ENCODE data around the gene SNED1.

SNED1 gene

DNA sequence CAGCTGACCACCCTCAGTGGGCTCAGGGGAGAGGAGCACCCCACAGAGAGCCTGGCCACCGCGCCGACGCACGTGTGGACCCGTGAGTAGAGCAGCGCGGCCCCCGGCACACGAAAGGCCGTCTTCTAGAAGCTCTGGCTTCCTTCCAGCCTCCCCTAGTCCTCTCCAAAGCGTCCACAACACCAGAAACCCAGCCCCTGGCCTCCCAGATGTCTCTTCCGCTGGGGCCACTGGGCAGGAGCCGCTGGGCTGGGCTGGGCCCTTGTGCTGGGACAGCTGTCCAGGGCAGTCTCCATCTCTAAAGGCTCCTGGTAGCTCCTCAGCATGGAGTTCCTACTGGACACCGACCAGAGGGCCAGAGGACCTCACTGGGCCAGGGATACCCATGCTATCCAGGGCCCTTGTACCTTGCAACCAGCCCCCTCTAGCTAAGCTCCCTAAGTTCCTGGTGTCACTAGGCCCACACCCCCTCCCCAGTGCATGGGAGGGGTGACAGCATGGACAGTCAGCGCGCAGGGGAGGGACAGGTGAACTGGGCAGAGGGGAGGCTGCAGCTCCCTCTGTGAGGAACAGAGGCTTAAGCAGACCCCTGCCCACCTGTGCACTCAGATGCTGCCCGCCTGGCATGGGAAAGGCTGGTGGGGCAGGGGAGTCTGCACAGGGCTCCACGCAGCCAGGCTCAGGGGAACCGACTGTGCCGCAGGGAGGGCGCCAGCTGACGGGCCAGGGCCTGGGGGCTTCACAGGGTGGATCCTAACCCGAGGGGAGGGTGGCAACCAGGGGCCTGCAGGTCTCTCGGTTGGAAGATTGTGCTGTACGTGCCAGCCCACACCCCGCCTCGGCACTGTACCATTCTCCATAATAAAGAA lies 70.8 kb downstream of the SNED1 start:
- Histone ChIP-seq H3K4me3 (ENCODE audit: low read length, poor library complexity, severe bottlenecking) (no peak overlapping the region), H3K36me3 (ENCODE audit: insufficient read depth, low read length) (no peaks in the 10 kb centered on the region), H3K27me3 (ENCODE audit: insufficient read depth, low read length, poor library complexity, severe bottlenecking) (no peaks in the 10 kb centered on the region), H3K79me2 (ENCODE audit: insufficient read depth, low read length) (no peaks in the 10 kb centered on the region), H3K9me2 (replicated peaks; ENCODE audit: low read depth, low read length) (no peaks in the 10 kb centered on the region), H2AFZ (ENCODE audit: low read length) (no peak overlapping the region), H4K20me1 (ENCODE audit: insufficient read depth, low read length, poor library complexity, severe bottlenecking) (no peaks in the 10 kb centered on the region), H3K4me1 (ENCODE audit: insufficient read depth, low read length, poor library complexity, severe bottlenecking) (no peaks in the 10 kb centered on the region), H3K9ac (ENCODE audit: low read depth, low read length, poor library complexity, severe bottlenecking) (no peak overlapping the region), H3K4me2 (ENCODE audit: low read depth, low read length, poor library complexity, severe bottlenecking) (no peak overlapping the region), H3K9me3 (ENCODE audit: insufficient read depth, low read depth, low read length) (no peaks in the 10 kb centered on the region), H3F3A (ENCODE audit: low read depth) (no peaks in the 10 kb centered on the region)
- TF ChIP-seq, protein P1, sequence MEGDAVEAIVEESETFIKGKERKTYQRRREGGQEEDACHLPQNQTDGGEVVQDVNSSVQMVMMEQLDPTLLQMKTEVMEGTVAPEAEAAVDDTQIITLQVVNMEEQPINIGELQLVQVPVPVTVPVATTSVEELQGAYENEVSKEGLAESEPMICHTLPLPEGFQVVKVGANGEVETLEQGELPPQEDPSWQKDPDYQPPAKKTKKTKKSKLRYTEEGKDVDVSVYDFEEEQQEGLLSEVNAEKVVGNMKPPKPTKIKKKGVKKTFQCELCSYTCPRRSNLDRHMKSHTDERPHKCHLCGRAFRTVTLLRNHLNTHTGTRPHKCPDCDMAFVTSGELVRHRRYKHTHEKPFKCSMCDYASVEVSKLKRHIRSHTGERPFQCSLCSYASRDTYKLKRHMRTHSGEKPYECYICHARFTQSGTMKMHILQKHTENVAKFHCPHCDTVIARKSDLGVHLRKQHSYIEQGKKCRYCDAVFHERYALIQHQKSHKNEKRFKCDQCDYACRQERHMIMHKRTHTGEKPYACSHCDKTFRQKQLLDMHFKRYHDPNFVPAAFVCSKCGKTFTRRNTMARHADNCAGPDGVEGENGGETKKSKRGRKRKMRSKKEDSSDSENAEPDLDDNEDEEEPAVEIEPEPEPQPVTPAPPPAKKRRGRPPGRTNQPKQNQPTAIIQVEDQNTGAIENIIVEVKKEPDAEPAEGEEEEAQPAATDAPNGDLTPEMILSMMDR (conservative IDR thresholded peaks at IDR 0.05; ENCODE audit: low read length), result no peak
- no peak for TF ChIP-seq EZH2phosphoT487 (IDR thresholded peaks at IDR 0.05; ENCODE audit: borderline replicate concordance)

DNA sequence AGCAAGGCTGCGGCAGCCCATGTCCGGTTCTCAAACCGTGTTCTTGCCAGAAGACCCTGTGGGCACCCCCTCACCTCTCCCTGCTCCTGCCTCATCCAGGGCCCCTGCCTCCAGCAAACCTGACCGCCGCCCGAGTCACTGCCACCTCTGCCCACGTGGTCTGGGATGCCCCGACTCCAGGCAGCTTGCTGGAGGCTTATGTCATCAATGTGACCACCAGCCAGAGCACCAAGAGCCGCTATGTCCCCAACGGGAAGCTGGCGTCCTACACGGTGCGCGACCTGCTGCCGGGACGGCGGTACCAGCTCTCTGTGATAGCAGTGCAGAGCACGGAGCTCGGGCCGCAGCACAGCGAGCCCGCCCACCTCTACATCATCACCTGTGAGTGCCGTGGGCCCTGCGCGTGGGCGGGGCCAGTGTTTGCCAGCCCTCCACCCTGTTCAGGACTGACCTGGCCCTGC lies 71.4 kb downstream of the SNED1 start:
- H3K36me3 ChIP-seq (ENCODE audit: insufficient read depth, low read length), result no peaks in the 10 kb centered on the region
- no peaks in the 10 kb centered on the region for H3K4me1 ChIP-seq (ENCODE audit: insufficient read depth, low read length, poor library complexity, severe bottlenecking)
- H4K20me1 ChIP-seq (ENCODE audit: insufficient read depth, low read length, poor library complexity, severe bottlenecking), result no peaks in the 10 kb centered on the region
- no peaks in the 10 kb centered on the region for H3K9me3 ChIP-seq (ENCODE audit: insufficient read depth, low read depth, low read length)
- no peak overlapping the region for H3K4me3 ChIP-seq (ENCODE audit: low read length, poor library complexity, severe bottlenecking)
- no peak overlapping the region for H2AFZ ChIP-seq (ENCODE audit: low read length)
- H3K9me2 ChIP-seq (replicated peaks; ENCODE audit: low read depth, low read length), result no peaks in the 10 kb centered on the region
- no peaks in the 10 kb centered on the region for H3K27me3 ChIP-seq (ENCODE audit: insufficient read depth, low read length, poor library complexity, severe bottlenecking)
- no peak overlapping the region for H3K4me2 ChIP-seq (ENCODE audit: low read depth, low read length, poor library complexity, severe bottlenecking)
- H3F3A ChIP-seq (ENCODE audit: low read depth), result no peaks in the 10 kb centered on the region
- H3K9ac ChIP-seq (ENCODE audit: low read depth, low read length, poor library complexity, severe bottlenecking), result no peak overlapping the region
- no peak for TF ChIP-seq EZH2phosphoT487 (IDR thresholded peaks at IDR 0.05; ENCODE audit: borderline replicate concordance)
- TF ChIP-seq, protein P1 (conservative IDR thresholded peaks at IDR 0.05; ENCODE audit: low read length), result no peak
- H3K79me2 ChIP-seq (ENCODE audit: insufficient read depth, low read length), result no peaks in the 10 kb centered on the region

DNA sequence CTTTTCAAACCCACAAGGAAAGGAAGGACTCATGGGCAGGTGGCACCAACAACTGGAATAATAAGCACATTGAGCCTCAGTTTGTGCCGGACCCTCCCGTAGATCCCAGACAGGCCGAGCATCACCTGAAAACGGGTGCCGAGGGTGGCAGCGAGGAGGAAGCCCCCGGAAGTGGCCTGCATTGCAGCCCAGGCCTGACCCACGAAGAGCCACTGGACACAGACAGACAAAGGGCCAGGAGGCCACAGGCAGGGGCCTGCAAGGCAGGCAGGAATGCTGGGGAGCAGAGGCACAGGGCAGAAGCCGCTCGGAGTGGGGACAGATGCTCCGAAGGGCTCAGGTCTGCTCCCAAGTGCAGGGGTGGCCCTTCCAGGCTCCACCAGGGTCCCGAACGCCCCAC lies 71.9 kb downstream of the SNED1 start:
- H2AFZ ChIP-seq (ENCODE audit: low read length), result no peak overlapping the region
- no peaks in the 10 kb centered on the region for H3K36me3 ChIP-seq (ENCODE audit: insufficient read depth, low read length)
- no peaks in the 10 kb centered on the region for H3K27me3 ChIP-seq (ENCODE audit: insufficient read depth, low read length, poor library complexity, severe bottlenecking)
- no peaks in the 10 kb centered on the region for H3K79me2 ChIP-seq (ENCODE audit: insufficient read depth, low read length)
- no peaks in the 10 kb centered on the region for H3K9me2 ChIP-seq (replicated peaks; ENCODE audit: low read depth, low read length)
- H4K20me1 ChIP-seq (ENCODE audit: insufficient read depth, low read length, poor library complexity, severe bottlenecking), result no peaks in the 10 kb centered on the region
- no peaks in the 10 kb centered on the region for H3K9me3 ChIP-seq (ENCODE audit: insufficient read depth, low read depth, low read length)
- H3K4me2 ChIP-seq (ENCODE audit: low read depth, low read length, poor library complexity, severe bottlenecking), result no peak overlapping the region
- TF ChIP-seq, protein P1 (conservative IDR thresholded peaks at IDR 0.05; ENCODE audit: low read length), result no peak
- no peak for TF ChIP-seq EZH2phosphoT487 (IDR thresholded peaks at IDR 0.05; ENCODE audit: borderline replicate concordance)
- H3K9ac ChIP-seq (ENCODE audit: low read depth, low read length, poor library complexity, severe bottlenecking), result no peak overlapping the region
- no peak overlapping the region for H3K4me3 ChIP-seq (ENCODE audit: low read length, poor library complexity, severe bottlenecking)
- no peaks in the 10 kb centered on the region for H3K4me1 ChIP-seq (ENCODE audit: insufficient read depth, low read length, poor library complexity, severe bottlenecking)
- H3F3A ChIP-seq (ENCODE audit: low read depth), result no peaks in the 10 kb centered on the region

Data from Loucy (cell line).